ENCODE results near the gene RPP38. TPM values are rescaled to one million over a fixed set of nuclear protein-coding genes. Genes with fewer than 3 reads are reported as not detected.

RPP38 gene
- total RNA-seq, 1 donor from 2014 or later: 18.2 TPM

GRCh38 chr10:15106352-15107013 is 9.3 kb downstream of the RPP38 start:
- intact Hi-C loops (cut with micrococcal nuclease): loop anchor here (1.0 to 5.0 kb wide), 8 partner anchors 9 to 607 kb away; partner anchors contain the start of genes ACBD7, FAM171A1, NMT2 and RPP38

GRCh38 chr10:15112657-15113056 is 15.5 kb downstream of the RPP38 start:
- intact Hi-C loops (cut with micrococcal nuclease): no loop called here

- intact Hi-C loops (cut with micrococcal nuclease): no loop called here
These were observed 16.6 kb downstream of the RPP38 start for GRCh38 chr10:15113766-15114165.

- intact Hi-C loops (cut with micrococcal nuclease): no loop called here
These were observed 19.1 kb downstream of the RPP38 start for GRCh38 chr10:15116225-15116624.

- intact Hi-C loops (cut with micrococcal nuclease): no loop called here
These were observed 21.5 kb downstream of the RPP38 start for GRCh38 chr10:15118615-15119014.

GRCh38 chr10:15120523-15120922 is 23.4 kb downstream of the RPP38 start:
- intact Hi-C loops (cut with micrococcal nuclease): no loop called here

- intact Hi-C loops (cut with micrococcal nuclease): no loop called here
These were observed 24.6 kb downstream of the RPP38 start for GRCh38 chr10:15121707-15122106.

GRCh38 chr10:15122477-15123030 is 25.4 kb downstream of the RPP38 start:
- intact Hi-C loops (cut with micrococcal nuclease): no loop called here

GRCh38 chr10:15123749-15124184 is 26.6 kb downstream of the RPP38 start:
- intact Hi-C loops (cut with micrococcal nuclease): no loop called here

GRCh38 chr10:15124190-15124589 is 27.0 kb downstream of the RPP38 start:
- intact Hi-C loops (cut with micrococcal nuclease): no loop called here

GRCh38 chr10:15124908-15125307 is 27.8 kb downstream of the RPP38 start:
- intact Hi-C loops (cut with micrococcal nuclease): no loop called here

- intact Hi-C loops (cut with micrococcal nuclease): no loop called here
These were observed 34.2 kb downstream of the RPP38 start for GRCh38 chr10:15131330-15131729.

- intact Hi-C loops (cut with micrococcal nuclease): no loop called here
These were observed 39.2 kb downstream of the RPP38 start for GRCh38 chr10:15136129-15137035.

GRCh38 chr10:15137036-15137359 is 39.8 kb downstream of the RPP38 start:
- intact Hi-C loops (cut with micrococcal nuclease): no loop called here

- intact Hi-C loops (cut with micrococcal nuclease): no loop called here
These were observed 40.5 kb downstream of the RPP38 start for GRCh38 chr10:15137636-15138035.

- intact Hi-C loops (cut with micrococcal nuclease): no loop called here
These were observed 43.5 kb downstream of the RPP38 start for GRCh38 chr10:15140698-15141097.

- intact Hi-C loops (cut with micrococcal nuclease): no loop called here
These were observed 44.2 kb downstream of the RPP38 start for GRCh38 chr10:15141136-15142054.

GRCh38 chr10:15144788-15145187 is 47.6 kb downstream of the RPP38 start:
- intact Hi-C loops (cut with micrococcal nuclease): no loop called here

- intact Hi-C loops (cut with micrococcal nuclease): no loop called here
These were observed 49.2 kb downstream of the RPP38 start for GRCh38 chr10:15146366-15146765.

GRCh38 chr10:15147594-15148392 is 50.6 kb downstream of the RPP38 start:
- intact Hi-C loops (cut with micrococcal nuclease): no loop called here
